ENCODE measurements around the gene TMEM267. TPM values are rescaled to one million over a fixed set of nuclear protein-coding genes. Genes with fewer than 3 reads are reported as not detected.
"Not testable (repeated sequence)": the region's sequence is repeated elsewhere in the genome, so short reads cannot be mapped to it uniquely, and the experiment has no call there.

The TMEM267 gene
- total RNA-seq, 1 experiment from 2014 or later: 57.2 TPM

DNA sequence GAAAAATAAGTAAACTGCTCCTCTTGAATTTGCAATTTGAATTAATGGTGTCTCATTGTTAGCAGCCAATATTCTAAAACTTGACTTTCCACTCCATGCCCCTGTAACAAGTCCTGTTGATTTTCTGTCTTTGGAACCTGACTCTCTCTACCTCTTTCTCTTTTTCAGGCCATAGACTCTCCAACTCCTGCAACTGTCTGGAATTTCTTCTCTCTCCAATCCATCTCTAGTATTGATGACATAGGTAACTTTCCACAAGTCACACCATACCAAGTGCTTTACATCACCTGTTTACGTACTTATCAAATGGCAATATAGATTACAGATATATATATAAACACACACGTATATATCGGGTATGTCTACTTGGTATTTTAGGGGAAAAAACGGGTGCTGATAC is 30.4 kb upstream of the TMEM267 start:
- Histone ChIP-seq H3K27ac (ENCODE audit: low read length) (peak overlapping the region; percentile 84), H3K79me2 (ENCODE audit: low read length) (peaks cover 28% of the 10 kb centered on the region), H3K36me3 (ENCODE audit: insufficient read depth, low read length) (peaks cover 3% of the 10 kb centered on the region; the same call in 1 of the 2 replicates), H3K9me2 (replicated peaks; ENCODE audit: insufficient read depth, low read length) (no peaks in the 10 kb centered on the region), H3K4me1 (ENCODE audit: low read length) (peaks cover 20% of the 10 kb centered on the region), H3K9ac (ENCODE audit: low read length) (peak overlapping the region; percentile 85), H3K9me3 (ENCODE audit: low read length) (no peaks in the 10 kb centered on the region), H3K4me2 (ENCODE audit: low read depth, low read length, poor library complexity, severe bottlenecking) (peak overlapping the region; percentile 99), H2AFZ (ENCODE audit: low read length) (no peak overlapping the region), H3K4me3 (ENCODE audit: low read length) (peak overlapping the region; percentile 84), H3K27me3 (ENCODE audit: low read length) (no peaks in the 10 kb centered on the region), H4K20me1 (ENCODE audit: insufficient read depth, low read depth, low read length) (no peaks in the 10 kb centered on the region)
- DNase-seq: no peak

- not testable (repeated sequence) for H4K20me1 ChIP-seq (ENCODE audit: insufficient read depth, low read depth, low read length); H3K9ac ChIP-seq (ENCODE audit: low read length); H3K4me2 ChIP-seq (ENCODE audit: low read depth, low read length, poor library complexity, severe bottlenecking); H3K27me3 ChIP-seq (ENCODE audit: low read length); H3K9me2 ChIP-seq (replicated peaks; ENCODE audit: insufficient read depth, low read length); H3K27ac ChIP-seq (ENCODE audit: low read length); H3K9me3 ChIP-seq (ENCODE audit: low read length); H2AFZ ChIP-seq (ENCODE audit: low read length); H3K4me3 ChIP-seq (ENCODE audit: low read length); DNase-seq
- H3K79me2 ChIP-seq (ENCODE audit: low read length): peaks cover 33% of the 10 kb centered on the region
- peaks cover 14% of the 10 kb centered on the region; the same call in 1 of the 2 replicates for H3K36me3 ChIP-seq (ENCODE audit: insufficient read depth, low read length)
- peaks cover 19% of the 10 kb centered on the region for H3K4me1 ChIP-seq (ENCODE audit: low read length)
These were observed 27.4 kb upstream of the TMEM267 start for GRCh38 chr5:43511062-43511461.

GRCh38 chr5:43498581-43498980 is 14.9 kb upstream of the TMEM267 start:
- no peak overlapping the region for H3K4me3 ChIP-seq (ENCODE audit: low read length)
- H3K27ac ChIP-seq (ENCODE audit: low read length): no peak overlapping the region
- H4K20me1 ChIP-seq (ENCODE audit: insufficient read depth, low read depth, low read length): no peaks in the 10 kb centered on the region
- no peaks in the 10 kb centered on the region for H3K9me3 ChIP-seq (ENCODE audit: low read length)
- H3K9me2 ChIP-seq (replicated peaks; ENCODE audit: insufficient read depth, low read length): no peaks in the 10 kb centered on the region
- no peak overlapping the region for H3K9ac ChIP-seq (ENCODE audit: low read length)
- H3K36me3 ChIP-seq (ENCODE audit: insufficient read depth, low read length): peaks cover 22% of the 10 kb centered on the region; the same call in 1 of the 2 replicates
- H3K79me2 ChIP-seq (ENCODE audit: low read length): no peaks in the 10 kb centered on the region
- H3K4me1 ChIP-seq (ENCODE audit: low read length): peaks cover 7% of the 10 kb centered on the region; the same call in 1 of the 2 replicates
- no peak for DNase-seq
- no peaks in the 10 kb centered on the region for H3K27me3 ChIP-seq (ENCODE audit: low read length)
- no peak overlapping the region for H2AFZ ChIP-seq (ENCODE audit: low read length)
- H3K4me2 ChIP-seq (ENCODE audit: low read depth, low read length, poor library complexity, severe bottlenecking): no peak overlapping the region

DNA sequence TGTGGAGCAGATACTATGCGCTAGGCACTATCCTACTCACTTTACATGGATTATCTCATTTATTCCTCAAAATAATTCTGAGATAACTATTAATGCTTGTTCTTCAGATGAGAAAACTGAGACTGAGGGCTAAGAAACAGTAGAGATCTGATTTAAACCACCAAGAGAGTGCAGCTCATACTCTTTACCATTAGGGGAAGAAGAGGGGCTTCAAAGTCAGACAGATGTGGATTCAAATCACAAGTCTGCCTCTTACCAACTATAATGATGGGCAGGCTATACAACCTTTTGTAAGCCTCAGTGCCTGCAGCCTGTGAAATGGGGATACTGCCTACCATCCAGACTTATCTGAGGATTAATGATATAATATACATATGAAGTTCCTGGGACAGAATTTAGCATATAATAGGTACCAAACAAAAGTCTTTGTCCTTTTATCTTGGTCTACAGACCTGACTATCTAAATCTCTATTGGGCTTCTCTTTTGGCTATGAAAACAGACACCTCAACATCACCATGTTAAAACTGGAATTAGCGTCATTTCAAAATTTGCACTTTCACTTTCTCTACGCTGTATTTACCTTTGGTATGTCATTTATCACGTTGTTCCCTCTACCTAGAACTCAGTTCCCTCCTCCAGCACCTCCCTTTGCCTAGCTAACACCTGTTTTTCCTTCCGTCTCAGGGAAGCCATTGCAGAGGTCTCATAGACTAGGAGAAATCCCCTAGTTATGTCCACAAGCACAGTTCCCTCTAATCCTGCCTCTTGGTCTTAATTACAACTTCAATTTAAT is 13.8 kb upstream of the TMEM267 start:
- Histone ChIP-seq H3K4me2 (ENCODE audit: low read depth, low read length, poor library complexity, severe bottlenecking) (no peak overlapping the region), H3K27me3 (ENCODE audit: low read length) (no peaks in the 10 kb centered on the region), H3K4me3 (ENCODE audit: low read length) (no peak overlapping the region), H4K20me1 (ENCODE audit: insufficient read depth, low read depth, low read length) (no peaks in the 10 kb centered on the region), H3K9me2 (replicated peaks; ENCODE audit: insufficient read depth, low read length) (no peaks in the 10 kb centered on the region), H3K27ac (ENCODE audit: low read length) (no peak overlapping the region), H2AFZ (ENCODE audit: low read length) (no peak overlapping the region), H3K4me1 (ENCODE audit: low read length) (peaks cover 8% of the 10 kb centered on the region; the same call in 1 of the 2 replicates), H3K36me3 (ENCODE audit: insufficient read depth, low read length) (peaks cover 16% of the 10 kb centered on the region; the same call in 1 of the 2 replicates), H3K9ac (ENCODE audit: low read length) (no peak overlapping the region), H3K79me2 (ENCODE audit: low read length) (no peaks in the 10 kb centered on the region), H3K9me3 (ENCODE audit: low read length) (no peaks in the 10 kb centered on the region)
- no peak for DNase-seq

GRCh38 chr5:43491326-43491725 is 7.7 kb upstream of the TMEM267 start:
- Histone ChIP-seq H3K9ac (ENCODE audit: low read length) (no peak overlapping the region), H3K79me2 (ENCODE audit: low read length) (no peaks in the 10 kb centered on the region; the same call in 1 of the 2 replicates), H3K27me3 (ENCODE audit: low read length) (no peaks in the 10 kb centered on the region), H3K9me3 (ENCODE audit: low read length) (no peaks in the 10 kb centered on the region), H3K36me3 (ENCODE audit: insufficient read depth, low read length) (peaks cover 29% of the 10 kb centered on the region; the same call in 1 of the 2 replicates), H2AFZ (ENCODE audit: low read length) (no peak overlapping the region), H3K4me3 (ENCODE audit: low read length) (no peak overlapping the region), H3K4me1 (ENCODE audit: low read length) (peaks cover 11% of the 10 kb centered on the region), H3K4me2 (ENCODE audit: low read depth, low read length, poor library complexity, severe bottlenecking) (no peak overlapping the region), H3K27ac (ENCODE audit: low read length) (no peak overlapping the region), H3K9me2 (replicated peaks; ENCODE audit: insufficient read depth, low read length) (no peaks in the 10 kb centered on the region), H4K20me1 (ENCODE audit: insufficient read depth, low read depth, low read length) (no peaks in the 10 kb centered on the region)
- DNase-seq: no peak

- Histone ChIP-seq H3K4me3 (ENCODE audit: low read length) (no peak overlapping the region), H3K4me2 (ENCODE audit: low read depth, low read length, poor library complexity, severe bottlenecking) (no peak overlapping the region), H2AFZ (ENCODE audit: low read length) (no peak overlapping the region), H3K4me1 (ENCODE audit: low read length) (peaks cover 34% of the 10 kb centered on the region), H4K20me1 (ENCODE audit: insufficient read depth, low read depth, low read length) (no peaks in the 10 kb centered on the region), H3K9ac (ENCODE audit: low read length) (no peak overlapping the region), H3K27ac (ENCODE audit: low read length) (no peak overlapping the region; the same call in 1 of the 2 replicates), H3K79me2 (ENCODE audit: low read length) (peaks cover 23% of the 10 kb centered on the region), H3K9me2 (replicated peaks; ENCODE audit: insufficient read depth, low read length) (no peaks in the 10 kb centered on the region), H3K9me3 (ENCODE audit: low read length) (no peaks in the 10 kb centered on the region), H3K36me3 (ENCODE audit: insufficient read depth, low read length) (peaks cover 21% of the 10 kb centered on the region; the same call in 1 of the 2 replicates), H3K27me3 (ENCODE audit: low read length) (no peaks in the 10 kb centered on the region)
- DNase-seq: no peak
These were observed 2.7 kb upstream of the TMEM267 start for GRCh38 chr5:43486353-43486752.

GRCh38 chr5:43485406-43485805 is 1.7 kb upstream of the TMEM267 start:
- no peak overlapping the region for H2AFZ ChIP-seq (ENCODE audit: low read length)
- peak; percentile 46 for DNase-seq
- H3K9me2 ChIP-seq (replicated peaks; ENCODE audit: insufficient read depth, low read length): no peaks in the 10 kb centered on the region
- peak overlapping the region; percentile 85; the same call in 1 of the 2 replicates for H3K4me3 ChIP-seq (ENCODE audit: low read length)
- H3K9me3 ChIP-seq (ENCODE audit: low read length): no peaks in the 10 kb centered on the region
- peak overlapping the region; percentile 85; the same call in 1 of the 2 replicates for H3K27ac ChIP-seq (ENCODE audit: low read length)
- H3K79me2 ChIP-seq (ENCODE audit: low read length): peaks cover 27% of the 10 kb centered on the region
- no peaks in the 10 kb centered on the region for H3K27me3 ChIP-seq (ENCODE audit: low read length)
- peaks cover 34% of the 10 kb centered on the region for H3K4me1 ChIP-seq (ENCODE audit: low read length)
- no peaks in the 10 kb centered on the region for H4K20me1 ChIP-seq (ENCODE audit: insufficient read depth, low read depth, low read length)
- H3K4me2 ChIP-seq (ENCODE audit: low read depth, low read length, poor library complexity, severe bottlenecking): peak overlapping the region; percentile 92
- H3K9ac ChIP-seq (ENCODE audit: low read length): peak overlapping the region; percentile 5; the same call in 1 of the 2 replicates
- peaks cover 14% of the 10 kb centered on the region; the same call in 1 of the 2 replicates for H3K36me3 ChIP-seq (ENCODE audit: insufficient read depth, low read length)

DNA sequence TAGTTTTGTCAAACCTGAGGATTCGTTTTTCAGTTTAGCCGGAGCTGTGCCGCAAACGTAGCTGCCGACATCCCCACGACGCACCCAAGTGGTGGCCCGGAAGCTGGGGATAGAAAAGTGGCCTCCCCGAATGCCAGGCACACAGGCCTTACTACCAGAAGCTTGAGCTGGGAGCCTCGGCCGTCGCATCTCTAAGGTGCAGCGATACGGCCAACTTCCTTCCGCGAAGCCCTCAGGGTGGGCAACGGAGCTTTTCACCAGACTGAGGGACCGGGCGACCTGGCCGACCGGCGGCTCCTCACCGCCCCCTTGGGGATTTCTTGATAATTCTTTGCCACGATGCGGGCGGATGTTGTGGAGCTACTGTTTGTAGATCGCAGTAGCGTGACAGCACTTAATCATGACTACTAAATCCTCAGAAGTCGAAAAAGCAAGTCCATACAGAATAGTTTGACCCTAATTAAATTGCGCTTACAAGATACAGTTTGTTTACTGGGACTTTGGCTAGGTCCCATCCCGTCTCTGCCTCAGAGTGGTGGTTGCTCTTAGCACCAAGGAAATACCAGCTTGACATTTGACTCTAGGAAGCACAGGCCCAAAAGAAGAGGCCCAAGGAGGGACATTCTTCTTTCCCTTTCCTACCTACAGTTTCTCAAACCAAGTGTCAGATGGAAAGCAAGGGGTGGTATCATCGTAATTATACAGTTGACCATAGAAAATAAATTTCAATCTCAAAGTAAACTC is 613 bp upstream of the TMEM267 start:
- H3K9ac ChIP-seq (ENCODE audit: low read length): peak overlapping the region; percentile 89
- H4K20me1 ChIP-seq (ENCODE audit: insufficient read depth, low read depth, low read length): no peaks in the 10 kb centered on the region
- DNase-seq: peak; percentile 96
- H3K4me2 ChIP-seq (ENCODE audit: low read depth, low read length, poor library complexity, severe bottlenecking): peak overlapping the region; percentile 92
- no peaks in the 10 kb centered on the region for H3K9me2 ChIP-seq (replicated peaks; ENCODE audit: insufficient read depth, low read length)
- no peaks in the 10 kb centered on the region for H3K27me3 ChIP-seq (ENCODE audit: low read length)
- H3K36me3 ChIP-seq (ENCODE audit: insufficient read depth, low read length): peaks cover 5% of the 10 kb centered on the region; the same call in 1 of the 2 replicates
- H3K9me3 ChIP-seq (ENCODE audit: low read length): no peaks in the 10 kb centered on the region
- peak overlapping the region; percentile 85 for H3K27ac ChIP-seq (ENCODE audit: low read length)
- peak overlapping the region; percentile 68 for H2AFZ ChIP-seq (ENCODE audit: low read length)
- peaks cover 37% of the 10 kb centered on the region for H3K79me2 ChIP-seq (ENCODE audit: low read length)
- H3K4me3 ChIP-seq (ENCODE audit: low read length): peak overlapping the region; percentile 85
- H3K4me1 ChIP-seq (ENCODE audit: low read length): peaks cover 34% of the 10 kb centered on the region

All from Karpas-422 (cell line).